Nephron progenitor cell (in vitro differentiated cells): Measurements from ENCODE around the gene ADAT3.

Experiments
- DNase-seq: peaks from one replicate; pipeline ENCODE4 v3.0.0; 2021
- H3K27ac Mint-ChIP-seq: 2 replicates; pipeline ENCODE4 v1.8.0; 2021; ENCODE audit warnings: mild to moderate bottlenecking, moderate library complexity, mixed read lengths
- H3K27me3 Mint-ChIP-seq: 2 replicates; pipeline ENCODE4 v1.8.0; 2021; ENCODE audit warnings: mild to moderate bottlenecking, low read depth, mixed read lengths; ENCODE audit not compliant: poor library complexity
- H3K36me3 Mint-ChIP-seq: 2 replicates; pipeline ENCODE4 v1.8.0; 2021; ENCODE audit warnings: low read depth, mixed read lengths
- H3K4me1 Mint-ChIP-seq: 2 replicates; pipeline ENCODE4 v1.8.0; 2021; ENCODE audit warnings: mixed read lengths
- H3K4me3 Mint-ChIP-seq: 2 replicates; pipeline ENCODE4 v1.8.0; 2021; ENCODE audit warnings: mild to moderate bottlenecking, moderate library complexity, mixed read lengths
- H3K9me3 Mint-ChIP-seq: 2 replicates; pipeline ENCODE4 v1.8.0; 2021; ENCODE audit warnings: mild to moderate bottlenecking, moderate library complexity, mixed read lengths
- CTCF ChIP-seq: fragments of 200-600 bp; sonication (generic); IDR thresholded peaks from 2 replicates; pipeline ENCODE4 v1.5.0; 2021; ENCODE audit warnings: antibody characterized with exemption

Gene ADAT3

DNA sequence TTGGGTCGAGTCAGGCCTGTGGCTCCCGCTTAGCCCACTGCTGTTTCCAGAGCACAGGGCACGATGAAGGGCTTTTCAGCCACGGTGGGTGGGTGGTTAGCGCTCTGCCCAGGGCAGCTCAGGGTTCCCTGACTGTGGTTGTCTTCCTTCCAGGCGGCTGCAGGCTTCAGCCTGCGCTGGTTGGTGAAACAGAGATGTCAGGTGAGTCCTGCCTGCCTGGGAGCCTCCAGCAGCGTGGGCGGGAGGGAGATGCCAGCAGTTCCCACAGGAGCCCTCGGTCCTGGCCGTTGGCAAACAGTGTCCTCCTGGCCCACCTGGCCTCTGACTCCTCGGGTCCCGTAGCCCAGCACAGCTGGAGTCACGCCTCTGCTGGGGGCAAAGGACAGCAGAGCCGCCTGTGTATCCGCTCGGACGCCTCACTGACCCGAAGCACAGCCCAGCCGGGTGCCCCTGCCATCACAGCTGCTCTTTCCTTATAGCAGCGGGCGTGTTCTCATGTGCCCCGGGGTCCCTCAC, 9.7 kb downstream of the ADAT3 start:
- no peak for TF ChIP-seq CTCF
- H3K4me3 Mint-ChIP-seq, result no peak overlapping the region
- no peak for DNase-seq
- H3K36me3 Mint-ChIP-seq, result peaks cover 23% of the 10 kb centered on the region
- no peak overlapping the region for H3K27ac Mint-ChIP-seq
- H3K27me3 Mint-ChIP-seq, result no peaks in the 10 kb centered on the region
- H3K9me3 Mint-ChIP-seq, result no peaks in the 10 kb centered on the region
- H3K4me1 Mint-ChIP-seq, result no peaks in the 10 kb centered on the region

- H3K27me3 Mint-ChIP-seq, result no peaks in the 10 kb centered on the region
- DNase-seq, result no peak
Measured at GRCh38 chr19:1917146-1917545, 11.9 kb downstream of the ADAT3 start.

DNA sequence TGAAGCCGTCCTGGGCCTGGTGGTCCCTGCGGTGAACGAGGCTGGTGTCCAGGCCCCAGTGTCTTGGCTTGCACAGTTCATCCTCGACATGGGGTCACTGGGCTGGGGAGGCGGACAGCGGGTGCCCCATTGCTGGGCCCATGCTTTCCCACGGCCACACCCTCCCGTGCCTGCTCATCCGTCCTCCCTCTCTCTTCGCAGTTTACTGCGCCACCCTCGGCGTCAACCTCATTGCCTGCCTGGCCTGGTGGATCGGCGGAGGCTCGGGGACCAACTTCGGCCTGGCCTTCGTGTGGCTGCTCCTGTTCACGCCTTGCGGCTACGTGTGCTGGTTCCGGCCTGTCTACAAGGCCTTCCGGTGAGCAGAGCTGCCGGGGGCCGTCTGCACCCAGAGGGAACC, 12.7 kb downstream of the ADAT3 start:
- H3K27ac Mint-ChIP-seq, result no peak overlapping the region
- no peak for DNase-seq
- H3K27me3 Mint-ChIP-seq, result no peaks in the 10 kb centered on the region
- H3K9me3 Mint-ChIP-seq, result no peaks in the 10 kb centered on the region
- no peaks in the 10 kb centered on the region for H3K4me1 Mint-ChIP-seq
- H3K36me3 Mint-ChIP-seq, result peaks cover 42% of the 10 kb centered on the region
- no peak for TF ChIP-seq CTCF
- no peak overlapping the region for H3K4me3 Mint-ChIP-seq

More at GRCh38 chr19:1917146-1917545, 11.9 kb downstream of the ADAT3 start:
- TF ChIP-seq CTCF, result no peak
- no peak overlapping the region for H3K4me3 Mint-ChIP-seq
- H3K9me3 Mint-ChIP-seq, result no peaks in the 10 kb centered on the region
- H3K36me3 Mint-ChIP-seq, result peaks cover 35% of the 10 kb centered on the region
- no peaks in the 10 kb centered on the region for H3K4me1 Mint-ChIP-seq
- peak overlapping the region; percentile 71 for H3K27ac Mint-ChIP-seq

DNA sequence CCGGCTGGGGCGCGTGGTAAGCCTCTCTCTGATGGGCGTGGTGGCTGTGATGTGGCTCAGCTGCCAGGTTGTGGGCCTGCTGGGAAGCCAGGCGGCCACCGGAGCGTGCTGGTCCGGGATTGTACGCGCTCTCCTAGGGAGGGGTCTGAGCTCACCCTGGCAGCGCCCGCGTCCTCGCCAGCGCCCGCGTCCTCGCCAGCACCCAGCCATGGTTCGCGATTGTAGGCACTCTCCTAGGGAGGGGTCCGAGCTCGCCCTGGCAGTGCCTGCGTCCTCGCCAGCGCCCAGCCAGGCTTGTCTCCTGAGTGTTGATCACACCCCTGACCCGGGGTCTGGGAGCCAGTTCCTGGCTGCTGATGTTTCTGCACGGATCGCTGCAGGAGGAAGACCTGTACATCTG, 13.8 kb downstream of the ADAT3 start:
- Mint-ChIP-seq H3K27ac (no peak overlapping the region), H3K4me3 (no peak overlapping the region), H3K27me3 (no peaks in the 10 kb centered on the region), H3K9me3 (no peaks in the 10 kb centered on the region), H3K4me1 (no peaks in the 10 kb centered on the region), H3K36me3 (peaks cover 38% of the 10 kb centered on the region)
- DNase-seq, result no peak
- TF ChIP-seq CTCF, result no peak

GRCh38 chr19:1920644-1921043, 15.4 kb downstream of the ADAT3 start:
- Mint-ChIP-seq H3K27me3 (no peaks in the 10 kb centered on the region), H3K36me3 (peaks cover 38% of the 10 kb centered on the region), H3K9me3 (no peaks in the 10 kb centered on the region), H3K4me1 (no peaks in the 10 kb centered on the region), H3K4me3 (no peak overlapping the region), H3K27ac (no peak overlapping the region)
- no peak for DNase-seq
- no peak for TF ChIP-seq CTCF

DNA sequence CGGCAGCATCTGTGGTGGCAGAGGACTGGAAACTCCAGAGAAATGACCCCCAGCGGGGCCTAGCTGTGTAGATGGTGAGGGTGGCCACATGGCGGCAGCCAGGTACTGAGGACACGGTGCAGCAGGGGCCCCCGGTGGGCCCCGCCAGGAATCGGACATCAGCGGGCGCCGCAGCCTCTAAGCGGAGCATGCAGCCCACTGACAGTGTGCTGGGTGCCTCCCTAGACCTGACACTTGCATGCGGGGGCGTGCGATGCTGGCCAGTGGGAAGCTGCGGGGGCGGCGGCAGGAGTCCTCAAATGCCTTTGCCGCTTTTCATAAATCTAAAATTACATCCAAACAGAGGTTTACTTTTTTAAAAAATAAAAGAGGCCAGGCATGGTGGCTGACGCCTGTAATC, 16.1 kb downstream of the ADAT3 start:
- no peak for TF ChIP-seq CTCF
- H3K36me3 Mint-ChIP-seq, result peaks cover 38% of the 10 kb centered on the region
- H3K4me3 Mint-ChIP-seq, result no peak overlapping the region
- no peaks in the 10 kb centered on the region for H3K27me3 Mint-ChIP-seq
- H3K9me3 Mint-ChIP-seq, result no peaks in the 10 kb centered on the region
- peak overlapping the region; percentile 61 for H3K27ac Mint-ChIP-seq
- H3K4me1 Mint-ChIP-seq, result no peaks in the 10 kb centered on the region
- DNase-seq, result no peak
